Activated T-helper 1 cell treated with anti-CD3 and anti-CD28 coated beads, Interleukin-12 subunit alpha, Interleukin-12 subunit beta, Interleukin-2, Interleukin-4 antibody, amounts not matched to agents 30 ng/mL and 10 ng/mL and 1 ng/mL, durations not matched to agents 14 hours and 24 hours and 36 hours (primary cell): ENCODE data around the gene HOXA10. TPM values are rescaled to one million over a fixed set of nuclear protein-coding genes. Genes with fewer than 3 reads are reported as not detected.

Source experiments
- DNase-seq: peaks from one replicate; pipeline ENCODE4 v3.0.0; 2021; ENCODE audit warnings: low spot score
- H3K27ac Mint-ChIP-seq: one replicate; pipeline ENCODE4 v1.8.0; 2021; ENCODE audit warnings: mild to moderate bottlenecking, mixed read lengths
- H3K27me3 Mint-ChIP-seq: one replicate; pipeline ENCODE4 v1.8.0; 2022; ENCODE audit warnings: mild to moderate bottlenecking, moderate library complexity, mixed read lengths; ENCODE audit not compliant: insufficient read depth
- H3K36me3 Mint-ChIP-seq: one replicate; pipeline ENCODE4 v1.8.0; 2021; ENCODE audit warnings: low read depth, mixed read lengths
- H3K4me1 Mint-ChIP-seq: one replicate; pipeline ENCODE4 v1.8.0; 2021; ENCODE audit warnings: low read depth, mixed read lengths
- H3K4me3 Mint-ChIP-seq: one replicate; pipeline ENCODE4 v1.8.0; 2021; ENCODE audit warnings: mild to moderate bottlenecking, moderate library complexity, mixed read lengths
- H3K9me3 Mint-ChIP-seq: one replicate; pipeline ENCODE4 v1.8.0; 2021; ENCODE audit warnings: mixed read lengths
- intact Hi-C: fragments of 100-400 bp; cut with micrococcal nuclease; formaldehyde crosslinking; loops from one replicate; pipeline ENCODE4 v1.15.1; 2024
- total RNA-seq: library from RNA; stranded (reverse); gene quantifications from 2 replicates; pipeline ENCODE4 v1.2.3, GENCODE V29; 2022

Gene HOXA10
- total RNA-seq, 1 donor from 2014 or later, result not detected

DNA sequence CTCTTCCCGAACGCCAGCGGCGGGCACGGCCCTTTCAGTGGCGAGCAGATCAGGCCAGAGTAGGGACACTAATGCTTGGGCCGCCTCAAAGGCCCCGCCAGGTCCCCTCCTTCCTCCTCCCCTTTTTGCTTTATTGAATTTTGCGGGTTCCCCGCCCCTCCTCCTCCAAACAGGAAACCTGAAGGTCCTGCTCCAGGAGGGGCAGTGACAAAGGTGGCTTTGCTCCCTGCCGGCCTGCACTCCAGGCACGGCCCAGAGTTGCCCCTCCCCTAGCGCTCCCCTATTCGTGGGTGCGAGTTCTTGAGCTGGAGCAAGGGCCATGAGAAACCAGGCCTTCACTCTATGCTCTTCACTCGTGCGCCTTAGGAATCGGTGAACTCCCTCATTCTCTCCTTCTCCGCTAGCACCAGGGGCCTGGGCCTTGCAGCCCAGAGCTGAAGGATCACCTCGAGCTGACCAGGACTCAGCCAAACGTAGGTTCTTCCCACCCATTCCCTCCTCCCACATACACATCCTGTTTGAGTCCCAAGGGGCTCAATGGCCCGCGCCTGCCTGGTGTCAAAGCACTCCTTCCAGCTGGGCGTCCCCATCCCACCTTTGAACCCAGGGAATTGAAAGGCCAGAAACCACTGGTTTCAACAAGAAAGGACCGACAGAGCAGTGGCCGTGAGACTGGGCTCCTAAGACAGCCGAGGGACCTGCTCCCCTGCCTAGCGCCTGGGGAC, 25.9 kb downstream of the HOXA10 start:
- H3K9me3 Mint-ChIP-seq, result no peaks in the 10 kb centered on the region
- peaks cover 3% of the 10 kb centered on the region for H3K36me3 Mint-ChIP-seq
- no peak for DNase-seq
- intact Hi-C loops, result no loop called here
- no peak overlapping the region for H3K27ac Mint-ChIP-seq
- H3K27me3 Mint-ChIP-seq, result peaks cover 67% of the 10 kb centered on the region
- peaks cover 10% of the 10 kb centered on the region for H3K4me1 Mint-ChIP-seq
- H3K4me3 Mint-ChIP-seq, result no peak overlapping the region

DNA sequence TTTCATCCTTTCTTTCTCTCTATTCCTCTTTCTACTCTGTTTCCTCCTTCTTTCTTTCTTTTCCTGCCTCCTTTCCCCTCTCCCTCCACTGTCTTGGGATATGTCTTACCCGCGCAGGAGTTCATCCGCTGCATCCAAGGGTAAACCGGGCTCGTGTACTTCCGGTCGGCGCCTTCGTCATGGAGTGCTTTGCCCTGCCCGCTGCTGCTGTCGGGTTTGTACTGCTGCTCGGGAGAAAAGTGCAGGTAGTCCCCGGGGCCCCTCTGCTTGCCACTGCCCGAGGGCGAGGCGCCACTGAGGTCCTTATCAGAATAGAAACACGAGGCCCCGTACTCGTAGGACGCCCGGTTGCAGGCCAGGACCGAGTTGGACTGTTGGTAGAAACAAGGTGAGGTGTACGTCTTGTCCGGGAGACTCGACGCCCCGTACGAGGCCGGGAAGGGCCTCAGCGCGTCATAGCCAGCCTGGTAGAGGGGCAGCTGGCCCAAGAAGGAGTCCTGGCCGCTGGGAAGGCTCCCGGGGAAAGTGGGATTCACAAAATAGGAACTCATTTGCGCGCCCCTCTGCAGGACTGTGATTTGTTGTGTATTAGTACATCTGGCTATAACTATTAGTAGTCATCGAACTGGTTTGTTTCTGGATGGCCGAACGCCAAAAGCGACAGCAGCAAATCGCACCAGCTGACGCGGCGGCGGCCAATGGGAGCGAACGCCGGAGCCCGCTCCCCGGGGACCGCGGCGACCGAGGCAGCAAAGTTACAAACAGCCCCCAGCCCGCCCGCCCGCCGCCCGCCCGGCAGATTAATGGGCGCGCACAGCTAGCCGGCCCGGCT, 26.7 kb downstream of the HOXA10 start, which contains the start of gene HOXA6:
Gene HOXA6, minus strand, starts transcription at position 576 of the 832 bp plus-strand sequence. Its CDS starts 25 bp downstream, at position 551.
- no peaks in the 10 kb centered on the region for H3K9me3 Mint-ChIP-seq

DNA sequence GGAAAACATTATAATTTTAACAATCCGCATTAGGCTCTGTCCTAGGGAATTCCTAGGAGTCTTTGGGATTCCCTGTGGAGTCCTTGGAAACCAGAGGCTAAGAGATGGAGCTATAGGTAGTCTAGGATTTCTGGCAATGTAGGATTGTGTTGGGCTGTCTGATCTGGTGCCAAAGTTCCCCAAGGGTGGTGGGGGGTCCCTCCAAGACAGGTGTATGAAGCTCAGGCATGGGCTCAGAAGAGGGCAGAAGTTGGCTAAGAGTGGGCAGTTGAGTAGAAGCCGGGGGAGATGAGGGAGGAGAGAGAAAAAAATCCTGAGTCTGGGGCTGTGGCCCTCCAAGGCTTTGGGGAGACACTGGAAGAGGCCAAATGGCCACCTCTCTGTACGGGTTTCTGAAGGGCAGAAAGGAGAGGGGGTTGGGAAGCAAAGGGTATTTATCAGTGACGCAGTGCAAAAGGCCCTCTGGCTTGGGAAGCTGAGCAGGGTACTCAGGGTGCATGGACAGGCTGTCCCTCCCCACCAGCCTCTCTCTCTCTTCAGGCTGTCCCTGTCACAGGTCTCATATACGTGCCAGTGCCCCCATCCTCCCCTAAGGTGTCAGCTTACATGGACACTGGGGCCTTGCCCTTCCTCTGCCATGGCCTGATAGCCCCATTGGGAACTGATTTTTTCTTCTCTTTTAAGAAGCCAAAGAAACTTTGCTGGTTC, 27.5 kb downstream of the HOXA10 start:
- Mint-ChIP-seq H3K27ac (no peak overlapping the region), H3K27me3 (peaks cover 56% of the 10 kb centered on the region), H3K9me3 (no peaks in the 10 kb centered on the region), H3K4me1 (peaks cover 8% of the 10 kb centered on the region), H3K36me3 (peaks cover 3% of the 10 kb centered on the region), H3K4me3 (no peak overlapping the region)
- DNase-seq, result no peak
- intact Hi-C loops, result no loop called here

More for the DNA sequence above, 26.7 kb downstream of the HOXA10 start, which contains the start of gene HOXA6:
- H3K27ac Mint-ChIP-seq, result no peak within 1 kb of the TSS
- H3K27me3 Mint-ChIP-seq, result peaks cover 63% of the 10 kb centered on the region
- H3K4me3 Mint-ChIP-seq, result no peak within 1 kb of the TSS
- peaks cover 10% of the 10 kb centered on the region for H3K4me1 Mint-ChIP-seq
- intact Hi-C loops, result no loop called here
- no peak for DNase-seq
- peaks cover 3% of the 10 kb centered on the region for H3K36me3 Mint-ChIP-seq

DNA sequence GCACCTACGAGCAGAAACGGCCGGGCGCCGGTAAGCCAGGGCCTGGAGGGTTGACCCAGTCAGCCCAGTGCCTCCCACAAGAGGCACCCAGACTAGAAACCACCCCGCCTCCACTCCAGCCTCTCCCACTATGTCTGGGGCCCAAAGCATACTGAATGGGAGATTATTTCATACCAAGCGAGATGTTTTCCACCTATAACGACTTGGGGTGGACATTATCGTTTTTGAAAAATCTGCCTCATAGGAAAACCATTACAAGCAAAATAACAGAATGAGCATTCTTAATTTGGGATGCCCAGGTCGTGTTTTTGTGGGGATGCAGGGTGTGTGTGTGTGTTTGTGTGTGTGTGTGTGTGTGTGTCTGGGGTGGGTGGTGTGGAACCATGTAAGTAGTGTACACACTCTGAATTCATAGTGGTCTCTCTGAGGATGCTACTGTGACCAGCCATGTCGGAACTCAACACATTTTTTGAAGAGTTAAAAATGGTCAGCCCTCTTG, 28.2 kb downstream of the HOXA10 start:
- no peak overlapping the region for H3K4me3 Mint-ChIP-seq
- no peaks in the 10 kb centered on the region for H3K9me3 Mint-ChIP-seq
- intact Hi-C loops, result no loop called here
- no peak overlapping the region for H3K27ac Mint-ChIP-seq
- no peak for DNase-seq
- peaks cover 3% of the 10 kb centered on the region for H3K36me3 Mint-ChIP-seq
- peaks cover 55% of the 10 kb centered on the region for H3K27me3 Mint-ChIP-seq
- H3K4me1 Mint-ChIP-seq, result peaks cover 1% of the 10 kb centered on the region

DNA sequence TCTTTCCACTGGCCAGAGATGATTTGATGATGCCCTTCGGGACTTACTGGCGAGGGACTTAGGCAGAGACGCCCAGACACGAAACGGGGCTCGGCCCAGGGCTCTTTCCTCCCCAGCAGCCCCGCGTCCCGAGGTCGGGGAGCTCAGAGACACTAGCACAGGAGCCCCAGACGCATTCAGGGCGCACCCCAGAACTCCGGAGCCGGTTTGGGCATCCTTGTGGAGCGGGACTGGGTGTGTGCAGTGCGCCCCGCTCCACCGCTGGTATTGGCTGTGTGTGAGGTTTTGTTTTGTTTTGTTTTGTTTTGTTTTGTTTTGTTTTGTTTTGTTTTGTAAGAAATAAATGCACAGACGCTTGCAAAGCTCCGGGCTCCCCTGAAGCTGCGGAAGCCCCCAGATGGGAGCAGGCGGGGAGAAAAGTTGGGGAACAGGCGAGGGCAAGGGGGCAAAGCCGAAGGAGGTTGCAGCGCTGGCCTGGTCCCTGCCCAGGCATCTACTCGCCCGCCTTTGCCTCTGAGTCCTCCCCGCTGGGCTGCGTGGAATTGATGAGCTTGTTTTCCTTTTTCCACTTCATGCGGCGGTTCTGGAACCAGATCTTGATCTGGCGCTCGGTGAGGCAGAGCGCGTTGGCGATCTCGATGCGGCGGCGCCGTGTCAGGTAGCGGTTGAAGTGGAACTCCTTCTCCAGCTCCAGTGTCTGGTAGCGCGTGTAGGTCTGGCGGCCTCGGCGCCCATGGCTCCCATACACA, 28.8 kb downstream of the HOXA10 start:
- Mint-ChIP-seq H3K27ac (no peak overlapping the region), H3K4me1 (no peaks in the 10 kb centered on the region), H3K27me3 (peaks cover 52% of the 10 kb centered on the region), H3K36me3 (peaks cover 3% of the 10 kb centered on the region), H3K9me3 (no peaks in the 10 kb centered on the region), H3K4me3 (no peak overlapping the region)
- intact Hi-C loops, result no loop called here
- DNase-seq, result no peak

DNA sequence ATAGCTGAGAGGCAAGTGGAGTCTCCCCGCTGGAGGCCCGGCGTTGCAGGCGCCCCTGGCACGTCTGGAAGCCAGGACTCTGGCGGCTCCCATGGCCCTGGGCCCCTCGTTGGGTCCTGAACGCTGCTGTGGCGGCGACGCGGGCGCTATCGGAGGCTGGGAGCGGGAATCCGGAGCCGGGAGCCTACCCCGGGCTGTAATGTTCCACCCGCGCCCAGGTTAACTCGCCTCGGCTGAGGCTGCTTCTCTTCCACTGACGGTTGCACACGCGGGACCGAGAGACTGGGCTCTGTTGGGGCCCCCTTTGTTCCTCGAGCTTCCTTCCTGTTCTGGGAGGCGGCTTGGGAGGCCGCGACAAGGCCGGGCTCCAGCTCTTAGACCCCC, 29.3 kb downstream of the HOXA10 start:
- Mint-ChIP-seq H3K27ac (no peak overlapping the region), H3K36me3 (peaks cover 3% of the 10 kb centered on the region), H3K27me3 (peaks cover 46% of the 10 kb centered on the region), H3K4me1 (no peaks in the 10 kb centered on the region), H3K9me3 (no peaks in the 10 kb centered on the region), H3K4me3 (no peak overlapping the region)
- no peak for DNase-seq
- intact Hi-C loops, result no loop called here

DNA sequence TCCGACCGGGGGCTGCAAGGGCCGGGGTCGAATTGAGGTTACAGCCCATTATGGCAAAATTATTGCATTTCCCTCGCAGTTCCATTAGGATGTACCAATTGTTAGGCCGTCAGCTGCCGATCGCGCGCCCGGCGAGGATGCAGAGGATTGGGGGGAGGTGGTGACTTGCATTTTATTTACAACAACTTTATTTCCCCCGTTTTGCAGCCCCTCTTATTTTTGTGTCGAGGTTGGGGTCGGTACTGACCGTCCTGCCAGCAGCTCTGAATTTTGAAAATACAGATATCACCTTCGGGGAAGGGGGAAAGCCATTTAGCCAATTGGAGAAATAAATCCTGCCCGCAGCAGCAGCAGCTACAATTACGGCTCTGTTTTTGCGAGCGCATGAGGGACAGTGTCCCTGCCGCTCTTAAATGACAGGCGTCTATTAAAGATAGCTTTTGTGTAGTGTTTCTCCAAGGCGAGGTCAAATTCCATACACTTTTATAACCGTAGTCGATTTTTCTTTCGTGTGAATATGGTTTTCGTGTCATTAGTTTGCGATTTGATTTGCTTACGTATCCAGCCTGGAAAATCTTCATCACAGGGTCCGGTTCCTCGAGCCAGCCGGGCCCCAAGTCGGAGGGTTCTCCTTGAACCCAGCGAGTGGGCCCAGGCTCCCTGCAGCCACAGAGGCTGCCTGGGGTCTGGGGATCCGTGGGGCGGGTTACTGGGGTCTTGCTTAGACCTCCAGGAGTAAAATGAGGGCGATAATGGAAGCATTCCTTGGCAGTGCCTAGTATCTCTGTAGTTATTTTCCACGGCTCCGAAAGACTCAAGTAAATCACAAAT, 30.0 kb downstream of the HOXA10 start:
- intact Hi-C loops, result no loop called here
- Mint-ChIP-seq H3K27me3 (peaks cover 40% of the 10 kb centered on the region), H3K4me1 (no peaks in the 10 kb centered on the region), H3K9me3 (no peaks in the 10 kb centered on the region), H3K36me3 (peaks cover 3% of the 10 kb centered on the region), H3K4me3 (no peak overlapping the region), H3K27ac (no peak overlapping the region)
- DNase-seq, result no peak

DNA sequence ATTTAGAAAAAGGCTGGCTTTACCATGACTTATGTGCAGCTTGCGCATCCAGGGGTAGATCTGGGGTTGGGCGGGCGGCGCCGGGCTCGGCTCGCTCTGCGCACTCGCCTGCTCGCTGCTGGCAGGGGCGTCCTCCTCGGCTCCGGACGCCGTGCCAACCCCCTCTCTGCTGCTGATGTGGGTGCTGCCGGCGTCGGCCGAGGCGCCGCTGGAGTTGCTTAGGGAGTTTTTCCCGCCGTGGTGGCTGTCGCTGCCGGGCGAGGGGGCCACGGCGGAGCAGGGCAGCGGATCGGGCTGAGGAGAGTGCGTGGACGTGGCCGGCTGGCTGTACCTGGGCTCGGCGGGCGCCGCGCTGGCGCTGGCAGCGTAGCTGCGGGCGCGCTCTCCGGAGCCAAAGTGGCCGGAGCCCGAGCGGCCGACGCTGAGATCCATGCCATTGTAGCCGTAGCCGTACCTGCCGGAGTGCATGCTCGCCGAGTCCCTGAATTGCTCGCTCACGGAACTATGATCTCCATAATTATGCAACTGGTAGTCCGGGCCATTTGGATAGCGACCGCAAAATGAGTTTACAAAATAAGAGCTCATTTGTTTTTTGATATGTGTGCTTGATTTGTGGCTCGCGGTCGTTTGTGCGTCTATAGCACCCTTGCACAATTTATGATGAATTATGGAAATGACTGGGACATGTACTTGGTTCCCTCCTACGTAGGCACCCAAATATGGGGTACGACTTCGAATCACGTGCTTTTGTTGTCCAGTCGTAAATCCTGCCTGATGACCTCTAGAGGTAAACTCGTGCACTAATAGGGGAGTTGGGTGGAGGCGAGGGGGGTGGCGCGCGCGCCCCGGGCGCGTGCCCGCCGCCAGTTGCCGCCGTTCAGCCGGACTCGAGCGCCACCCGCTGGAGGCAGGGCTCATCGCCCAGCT, 30.8 kb downstream of the HOXA10 start, which contains the start of gene HOXA5:
Gene HOXA5, minus strand, starts transcription at position 659 of the 927 bp plus-strand sequence. Its CDS starts 74 bp downstream, at position 585.
- intact Hi-C loops, result no loop called here
- no peak for DNase-seq
- Mint-ChIP-seq H3K36me3 (peaks cover 3% of the 10 kb centered on the region), H3K27ac (no peak within 1 kb of the TSS), H3K27me3 (peaks cover 38% of the 10 kb centered on the region), H3K9me3 (no peaks in the 10 kb centered on the region), H3K4me3 (no peak within 1 kb of the TSS), H3K4me1 (no peaks in the 10 kb centered on the region)

DNA sequence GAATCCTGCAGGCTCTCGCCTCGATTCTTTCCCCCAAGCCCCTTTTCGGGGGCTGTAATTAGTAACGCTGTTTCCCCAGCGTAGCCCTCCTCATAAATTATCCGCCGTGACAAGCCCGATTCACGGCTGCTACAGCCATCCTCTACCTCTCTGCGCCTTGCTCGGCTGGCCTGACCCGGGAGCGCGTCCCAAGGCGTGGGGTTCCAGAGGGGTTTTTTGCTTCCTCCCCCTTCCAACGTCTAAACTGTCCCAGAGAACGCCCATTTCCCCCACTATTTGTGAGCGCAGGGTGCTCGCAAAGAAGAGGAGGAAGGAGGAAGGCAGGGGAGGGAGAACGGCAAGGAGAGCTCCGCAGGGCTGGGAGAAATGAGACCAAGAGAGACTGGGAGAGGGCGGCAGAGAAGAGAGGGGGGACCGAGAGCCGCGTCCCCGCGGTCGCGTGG, 31.5 kb downstream of the HOXA10 start:
- Mint-ChIP-seq H3K9me3 (no peaks in the 10 kb centered on the region), H3K4me1 (no peaks in the 10 kb centered on the region), H3K27me3 (peaks cover 35% of the 10 kb centered on the region), H3K4me3 (no peak overlapping the region), H3K27ac (no peak overlapping the region), H3K36me3 (peaks cover 3% of the 10 kb centered on the region)
- intact Hi-C loops, result no loop called here
- no peak for DNase-seq

DNA sequence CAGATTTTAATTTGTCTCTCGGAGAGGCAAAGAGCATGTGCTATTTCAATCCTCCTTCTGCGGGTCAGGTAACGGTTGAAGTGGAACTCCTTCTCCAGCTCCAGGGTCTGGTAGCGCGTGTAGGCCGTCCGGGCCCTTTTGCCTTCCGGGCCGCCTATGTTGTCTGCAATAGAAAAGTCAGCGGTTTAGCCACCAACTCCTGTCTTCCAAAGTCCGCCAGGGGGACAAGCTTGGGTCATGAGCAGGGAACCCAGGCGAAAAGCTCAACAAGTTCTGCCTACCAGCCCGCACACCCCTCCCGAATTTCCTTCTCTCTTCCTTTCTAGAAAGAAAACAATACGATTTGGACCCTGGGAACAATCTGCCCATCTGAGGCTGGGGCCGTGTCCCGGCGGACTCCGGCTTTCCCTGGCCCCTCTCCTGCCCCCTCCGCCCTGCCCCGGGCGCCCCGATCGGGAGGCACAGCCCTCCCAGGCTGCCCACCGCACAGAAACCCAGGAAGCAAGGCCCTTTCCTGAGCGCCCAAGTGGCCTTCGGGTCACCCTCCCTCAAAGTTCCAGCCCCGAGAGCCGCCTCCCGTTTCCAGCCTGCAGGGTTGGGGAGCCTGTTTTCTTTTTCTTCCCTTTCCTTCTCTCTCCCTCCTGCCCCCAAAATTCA, 32.1 kb downstream of the HOXA10 start:
- DNase-seq, result no peak

More for the DNA sequence above, 32.1 kb downstream of the HOXA10 start:
- H3K27me3 Mint-ChIP-seq, result peaks cover 30% of the 10 kb centered on the region
- H3K9me3 Mint-ChIP-seq, result no peaks in the 10 kb centered on the region
- no peaks in the 10 kb centered on the region for H3K4me1 Mint-ChIP-seq
- no peak overlapping the region for H3K27ac Mint-ChIP-seq
- no peak overlapping the region for H3K4me3 Mint-ChIP-seq
- intact Hi-C loops, result no loop called here
- peaks cover under 1% of the 10 kb centered on the region for H3K36me3 Mint-ChIP-seq
